ENCODE data around the gene CACNG8.

The CACNG8 gene

GRCh38 chr19:53992211-53992610 lies 29.5 kb downstream of the CACNG8 start:
- in situ Hi-C loops (cut with MboI; ENCODE audit: low sequenced_read_pairs): no loop called here

- in situ Hi-C loops (cut with MboI; ENCODE audit: low sequenced_read_pairs): no loop called here
These were observed 30.1 kb downstream of the CACNG8 start for GRCh38 chr19:53992815-53993214.

GRCh38 chr19:53993448-53993847 lies 30.7 kb downstream of the CACNG8 start:
- in situ Hi-C loops (cut with MboI; ENCODE audit: low sequenced_read_pairs): no loop called here

- in situ Hi-C loops (cut with MboI; ENCODE audit: low sequenced_read_pairs): no loop called here
These were observed 32.1 kb downstream of the CACNG8 start for GRCh38 chr19:53994811-53995210.

- in situ Hi-C loops (cut with MboI; ENCODE audit: low sequenced_read_pairs): no loop called here
These were observed 35.5 kb downstream of the CACNG8 start for GRCh38 chr19:53998223-53998622.

GRCh38 chr19:53999694-54000093 lies 37.0 kb downstream of the CACNG8 start:
- in situ Hi-C loops (cut with MboI; ENCODE audit: low sequenced_read_pairs): no loop called here

GRCh38 chr19:54001496-54001895 lies 38.8 kb downstream of the CACNG8 start:
- in situ Hi-C loops (cut with MboI; ENCODE audit: low sequenced_read_pairs): no loop called here

GRCh38 chr19:54002495-54003315 lies 40.0 kb downstream of the CACNG8 start:
- in situ Hi-C loops (cut with MboI; ENCODE audit: low sequenced_read_pairs): no loop called here

- in situ Hi-C loops (cut with MboI; ENCODE audit: low sequenced_read_pairs): no loop called here
These were observed 46.7 kb downstream of the CACNG8 start for GRCh38 chr19:54009440-54009839.

GRCh38 chr19:54010474-54010873 lies 47.7 kb downstream of the CACNG8 start:
- in situ Hi-C loops (cut with MboI; ENCODE audit: low sequenced_read_pairs): no loop called here

- in situ Hi-C loops (cut with MboI; ENCODE audit: low sequenced_read_pairs): no loop called here
These were observed 48.9 kb downstream of the CACNG8 start for GRCh38 chr19:54011507-54012211.

GRCh38 chr19:54013866-54014265 lies 51.1 kb downstream of the CACNG8 start:
- in situ Hi-C loops (cut with MboI; ENCODE audit: low sequenced_read_pairs): no loop called here

GRCh38 chr19:54014920-54015560 lies 52.3 kb downstream of the CACNG8 start:
- in situ Hi-C loops (cut with MboI; ENCODE audit: low sequenced_read_pairs): no loop called here

GRCh38 chr19:54017261-54017660 lies 54.5 kb downstream of the CACNG8 start:
- in situ Hi-C loops (cut with MboI; ENCODE audit: low sequenced_read_pairs): no loop called here

- in situ Hi-C loops (cut with MboI; ENCODE audit: low sequenced_read_pairs): loop anchor here (10.0 kb wide), 1 partner anchor 217 kb away; no protein-coding TSS in a partner anchor
These were observed 58.6 kb downstream of the CACNG8 start for GRCh38 chr19:54021363-54021762.

GRCh38 chr19:54021932-54022331 lies 59.2 kb downstream of the CACNG8 start:
- in situ Hi-C loops (cut with MboI; ENCODE audit: low sequenced_read_pairs): loop anchor here (10.0 kb wide), 1 partner anchor 217 kb away; no protein-coding TSS in a partner anchor

- in situ Hi-C loops (cut with MboI; ENCODE audit: low sequenced_read_pairs): loop anchor here (10.0 kb wide), 1 partner anchor 218 kb away; no protein-coding TSS in a partner anchor
These were observed 60.5 kb downstream of the CACNG8 start for GRCh38 chr19:54023191-54023590.

- in situ Hi-C loops (cut with MboI; ENCODE audit: low sequenced_read_pairs): loop anchor here (10.0 kb wide), 1 partner anchor 220 kb away; no protein-coding TSS in a partner anchor
These were observed 61.9 kb downstream of the CACNG8 start for GRCh38 chr19:54024660-54025059.

GRCh38 chr19:54026656-54027055 lies 63.9 kb downstream of the CACNG8 start:
- in situ Hi-C loops (cut with MboI; ENCODE audit: low sequenced_read_pairs): loop anchor here (10.0 kb wide), 1 partner anchor 222 kb away; no protein-coding TSS in a partner anchor

GRCh38 chr19:54029301-54029700 lies 66.6 kb downstream of the CACNG8 start:
- in situ Hi-C loops (cut with MboI; ENCODE audit: low sequenced_read_pairs): loop anchor here (10.0 kb wide), 1 partner anchor 224 kb away; no protein-coding TSS in a partner anchor

GRCh38 chr19:54029930-54030490 lies 67.3 kb downstream of the CACNG8 start:
- in situ Hi-C loops (cut with MboI; ENCODE audit: low sequenced_read_pairs): loop anchor here (10.0 kb wide), 1 partner anchor 225 kb away; no protein-coding TSS in a partner anchor

All from HL-60/S4 (cell line).